GM21576 (cell line): ENCODE results near the gene EEF2K.
"Not testable (repeated sequence)": the region's sequence is repeated elsewhere in the genome, so short reads cannot be mapped to it uniquely, and the experiment has no call there.

Experiments
- ATAC-seq: cut with Tn5 transposase; IDR thresholded peaks from one replicate; pipeline ENCODE4 v1.9.1; 2021; ENCODE audit warnings: mild to moderate bottlenecking, moderate library complexity; ENCODE audit not compliant: unreplicated experiment

EEF2K gene

GRCh38 chr16:22189473-22190080, 16.5 kb upstream of the EEF2K start:
- ATAC-seq = no peak

DNA sequence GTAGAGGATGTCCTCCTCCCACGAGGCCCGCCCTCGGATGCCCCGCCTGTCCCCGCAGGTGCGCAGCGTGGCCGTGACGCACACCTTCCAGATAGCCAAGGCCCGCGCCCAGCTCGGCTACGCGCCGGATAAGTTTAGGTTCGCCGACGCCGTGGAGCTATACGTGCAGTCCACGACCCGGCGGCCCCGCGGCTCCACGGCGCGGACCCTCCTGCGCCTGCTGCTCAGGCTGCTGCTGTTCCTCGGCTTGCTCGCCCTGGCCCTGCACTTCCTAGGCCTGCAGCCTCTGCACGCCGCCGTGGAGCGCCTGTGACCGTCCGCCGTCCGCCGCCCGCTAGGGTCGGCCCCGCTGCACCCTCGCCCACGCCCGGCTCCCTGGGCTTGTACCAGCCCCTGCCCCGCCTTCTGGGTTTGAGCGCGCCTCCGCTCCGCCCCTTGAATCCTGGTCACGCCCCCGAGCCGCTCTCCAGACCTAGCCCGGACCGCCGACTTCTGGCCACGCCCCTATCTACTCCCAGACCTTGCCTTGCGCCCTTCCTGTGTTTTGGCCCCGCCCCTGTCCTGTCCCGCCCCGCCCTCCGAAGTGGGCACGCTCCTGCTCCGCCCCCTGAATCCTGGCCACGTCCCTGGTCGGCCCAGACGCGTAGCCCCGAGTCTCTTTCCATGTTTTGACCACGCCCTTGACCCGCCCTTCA, 15.8 kb upstream of the EEF2K start:
- peak; percentile 60 for ATAC-seq

- peak; percentile 39 for ATAC-seq
These were observed 15.1 kb upstream of the EEF2K start for GRCh38 chr16:22190776-22191531.

- ATAC-seq = no peak
These were observed 14.4 kb upstream of the EEF2K start for GRCh38 chr16:22191532-22192260.

- no peak for ATAC-seq
These were observed 13.6 kb upstream of the EEF2K start for GRCh38 chr16:22192261-22193062.

GRCh38 chr16:22193063-22193411, 13.0 kb upstream of the EEF2K start:
- ATAC-seq = no peak

DNA sequence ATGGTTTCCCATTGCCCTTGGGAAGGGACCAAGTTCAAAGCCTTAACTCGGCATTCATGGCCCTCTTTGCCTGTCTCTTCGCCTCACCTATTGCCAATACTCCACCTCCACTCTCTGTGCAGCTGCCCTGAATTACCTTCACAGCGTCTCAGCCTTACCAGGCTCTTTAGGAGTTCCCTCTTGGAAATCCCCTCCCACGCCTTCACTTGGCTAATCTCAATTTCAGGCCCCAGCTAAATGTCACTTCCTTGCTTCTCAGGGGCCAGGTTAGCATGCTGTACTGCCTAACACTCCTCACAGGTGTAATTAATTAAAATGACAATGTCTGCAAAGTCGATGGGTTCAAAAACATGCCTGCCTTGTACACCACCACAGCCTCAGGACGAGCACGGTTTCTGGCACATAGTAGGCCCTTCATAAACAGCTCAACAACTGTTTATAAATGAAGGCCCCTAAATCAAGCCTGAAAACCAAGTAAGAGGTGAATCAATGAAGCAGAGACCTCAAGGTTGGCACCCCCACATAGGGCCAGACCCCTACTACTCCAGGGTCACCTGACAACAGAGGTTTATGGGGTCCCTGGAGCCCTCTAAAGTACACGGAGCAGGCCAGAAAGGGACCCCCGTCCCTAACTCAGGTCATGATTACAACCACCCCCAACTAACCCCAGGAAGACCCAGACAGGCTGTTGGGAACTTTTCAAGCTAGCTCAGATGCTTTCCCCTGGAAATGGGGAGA, 11.2 kb upstream of the EEF2K start:
- no peak for ATAC-seq

DNA sequence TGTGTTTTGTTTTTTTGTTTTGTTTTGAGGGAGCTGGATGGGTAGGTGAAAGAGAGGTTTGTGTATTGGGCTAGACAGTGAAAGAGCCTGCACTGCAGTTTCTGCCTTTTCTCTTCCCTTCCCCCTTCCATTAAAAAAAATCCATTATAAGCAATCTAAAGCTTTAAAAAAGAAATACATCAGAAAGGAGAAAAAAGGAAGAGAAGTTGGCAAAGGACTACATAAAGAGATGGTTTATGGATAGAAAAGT, 10.7 kb upstream of the EEF2K start:
- no peak for ATAC-seq

GRCh38 chr16:22195695-22196558, 10.2 kb upstream of the EEF2K start:
- no peak for ATAC-seq

GRCh38 chr16:22196559-22197168, 9.4 kb upstream of the EEF2K start:
- not testable (repeated sequence) for ATAC-seq

DNA sequence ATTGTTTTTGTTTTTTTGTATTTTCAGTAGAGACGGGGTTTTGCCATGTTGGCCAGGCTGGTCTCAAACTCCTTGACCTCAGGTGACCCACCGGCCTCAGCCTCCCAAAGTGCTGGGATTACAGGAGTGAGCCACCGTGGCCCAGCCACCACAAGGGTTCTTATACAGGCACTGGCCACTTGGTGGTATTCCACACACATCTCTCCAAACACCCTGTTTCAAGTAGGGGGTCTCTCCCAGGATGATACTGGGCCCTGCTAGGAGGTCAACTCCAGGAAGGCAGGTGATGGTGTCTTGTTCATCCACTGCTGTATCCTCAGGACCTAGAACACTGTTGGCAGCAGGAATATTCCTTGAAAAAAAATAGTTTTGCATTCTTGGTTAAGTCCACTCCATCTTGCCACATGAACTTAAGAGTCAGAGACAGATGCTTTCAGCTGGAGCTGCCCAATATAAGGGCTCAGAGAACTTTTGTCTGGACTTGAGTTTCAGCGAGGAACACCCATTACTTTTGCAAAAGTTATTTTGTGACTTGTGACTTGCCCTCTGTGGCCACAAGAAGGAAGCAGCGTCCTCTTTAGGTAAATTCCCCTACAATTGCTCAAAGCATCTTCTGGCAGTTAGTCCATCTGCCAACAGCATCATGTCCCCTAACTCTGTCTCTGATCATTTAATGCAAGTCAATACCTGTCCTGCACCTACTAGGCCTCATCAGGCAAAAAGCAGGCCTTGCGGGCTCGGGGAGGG, 7.4 kb upstream of the EEF2K start:
- no peak for ATAC-seq

DNA sequence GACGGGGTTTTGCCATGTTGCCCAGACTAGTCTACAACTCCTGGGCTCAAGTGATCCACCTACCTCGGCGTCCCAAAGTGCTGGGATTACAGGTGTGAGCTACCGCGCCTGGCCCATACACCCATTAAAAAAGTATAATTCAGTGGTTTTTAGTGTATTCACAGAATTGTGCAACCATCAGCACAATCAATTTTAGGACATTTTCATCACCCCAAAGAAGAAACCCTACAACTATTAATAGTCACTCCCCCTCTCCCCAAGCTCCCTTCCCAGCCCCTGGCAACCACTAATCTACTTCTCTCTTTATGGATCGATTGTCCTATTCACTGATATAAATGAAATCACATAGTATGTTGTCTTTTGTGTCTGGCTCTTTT, 3.8 kb upstream of the EEF2K start:
- ATAC-seq = no peak

GRCh38 chr16:22203091-22203490, 3.0 kb upstream of the EEF2K start:
- ATAC-seq = no peak

GRCh38 chr16:22204091-22204655, 1.9 kb upstream of the EEF2K start:
- ATAC-seq = no peak

- no peak for ATAC-seq
These were observed 483 bp upstream of the EEF2K start for GRCh38 chr16:22205577-22206012.

DNA sequence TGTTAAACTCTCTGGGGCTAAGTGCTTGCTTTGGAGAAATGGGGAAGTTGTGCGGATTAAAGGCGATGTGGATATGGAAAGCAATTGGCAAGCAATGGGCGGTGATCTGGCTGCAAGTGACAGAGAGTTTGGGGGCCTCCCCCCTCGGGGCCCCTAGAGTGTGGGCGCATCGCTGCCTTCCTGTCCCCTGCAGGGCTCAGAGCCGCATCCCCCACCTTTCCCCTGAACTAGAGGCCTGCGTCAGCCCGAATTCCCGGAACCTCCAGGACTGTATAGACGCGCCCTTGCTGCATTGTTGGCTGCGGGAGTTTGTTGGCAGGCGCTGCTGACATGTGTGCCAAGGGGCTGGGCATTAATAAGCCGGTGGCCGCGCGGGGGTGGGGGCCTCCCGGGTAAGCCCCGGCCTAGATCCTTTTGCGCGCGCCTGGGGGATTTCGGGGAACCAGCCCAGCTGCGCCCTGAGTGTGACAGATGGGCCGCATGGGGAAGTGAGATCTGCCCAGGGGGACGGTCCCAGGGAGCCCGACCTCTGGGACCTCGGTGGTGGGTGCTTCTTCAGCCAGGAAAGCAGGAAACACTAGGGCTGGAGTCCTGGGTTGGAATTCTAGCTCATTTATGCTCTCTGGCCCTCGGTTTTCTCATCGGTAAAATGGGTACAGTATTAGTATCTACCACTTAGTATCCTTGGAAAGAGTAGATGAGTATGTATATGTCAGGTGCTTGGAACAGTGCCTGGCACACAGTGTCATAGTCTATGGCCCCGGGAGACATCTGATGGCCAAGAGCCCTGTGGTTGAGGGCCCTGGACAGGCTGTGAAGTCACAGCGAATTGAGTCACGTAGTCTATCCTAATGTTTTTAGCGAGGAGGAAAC, 1.0 kb downstream of the EEF2K start:
- ATAC-seq = peak; percentile 38
